DND-41 (cell line): ENCODE measurements around the gene SLC38A11.

Experiments
- CTCF ChIP-seq: IDR thresholded peaks from 2 replicates; pipeline ENCODE4 v1.5.1; 2012; ENCODE audit warnings: borderline replicate concordance, low read length, moderate library complexity, mild to moderate bottlenecking; ENCODE audit not compliant: poor library complexity, severe bottlenecking; ENCODE audit errors: extremely low read depth
- EZH2 ChIP-seq: IDR thresholded peaks from 3 replicates; pipeline ENCODE4 v1.6.1; 2012; ENCODE audit warnings: borderline replicate concordance, low read depth, mild to moderate bottlenecking, moderate library complexity, low read length, inconsistent platforms; ENCODE audit not compliant: severe bottlenecking

- no peak for TF ChIP-seq CTCF
- TF ChIP-seq EZH2 = no peak
Measured at GRCh38 chr2:164937864-164938401, 17.4 kb downstream of the SLC38A11 start.
